CD14-positive monocyte (primary cell): ENCODE results near the gene C2CD5. TPM values are rescaled to one million over a fixed set of nuclear protein-coding genes. Genes with fewer than 3 reads are reported as not detected.

Source experiments
- DNase-seq, 3 donors: peaks; one replicate each; pipeline ENCODE4 v3.0.0-alpha.2; 2011 to 2022
- H2AFZ ChIP-seq: 2 replicates; pipeline ENCODE4 v1.6.0; 2012; ENCODE audit warnings: mild to moderate bottlenecking, low read depth, low read length, inconsistent platforms; ENCODE audit not compliant: insufficient read depth, poor library complexity, severe bottlenecking
- H3K27ac ChIP-seq, 2 donors: 1 replicate in 1 of 2; 2 replicates in 1 of 2; pipeline ENCODE4 v1.5.1; 2012 to 2013; ENCODE audit warnings: low read length in 2 of 2, control low read depth in 1 of 2, inconsistent platforms in 1 of 2, low read depth in 1 of 2, mild to moderate bottlenecking in 1 of 2
- H3K27me3 ChIP-seq, 2 donors: one replicate each; pipeline versions ENCODE4 v1.6.0 to v1.6.1; 2011 to 2013; ENCODE audit warnings: low read length in 2 of 2; ENCODE audit not compliant: control insufficient read depth in 2 of 2, insufficient read depth in 2 of 2
- H3K36me3 ChIP-seq, 2 donors: replicated peaks in 1 of 2; 1 replicate in 1 of 2; 2 replicates in 1 of 2; pipeline versions ENCODE4 v1.5.1 to v1.6.1; 2012 to 2013; ENCODE audit warnings: low read length in 2 of 2, control low read depth in 1 of 2, inconsistent platforms in 1 of 2, mild to moderate bottlenecking in 1 of 2; ENCODE audit not compliant: insufficient read depth in 2 of 2, control insufficient read depth in 1 of 2
- H3K4me1 ChIP-seq, 2 donors: 1 replicate in 1 of 2; 2 replicates in 1 of 2; pipeline versions ENCODE4 v1.5.1 to v1.6.1; 2012 to 2013; ENCODE audit warnings: low read length in 2 of 2, control low read depth in 1 of 2, inconsistent platforms in 1 of 2, mild to moderate bottlenecking in 1 of 2, moderate library complexity in 1 of 2; ENCODE audit not compliant: insufficient read depth in 2 of 2, control insufficient read depth in 1 of 2
- H3K4me2 ChIP-seq: replicated peaks from 2 replicates; pipeline ENCODE3; 2012; ENCODE audit warnings: low read length, moderate library complexity, mild to moderate bottlenecking; ENCODE audit not compliant: poor library complexity, severe bottlenecking; ENCODE audit errors: extremely low read depth
- H3K4me3 ChIP-seq, 3 experiments: fragments of 200-600 bp in 1 of 3; sonication (generic) in 1 of 3; replicated peaks in 1 of 3; 1 replicate in 2 of 3; 2 replicates in 1 of 3; pipeline ENCODE4 v1.5.1; 2011 to 2013; ENCODE audit warnings: low read length in 3 of 3, mild to moderate bottlenecking in 3 of 3, control low read depth in 2 of 3, low read depth in 2 of 3, inconsistent platforms in 1 of 3, moderate library complexity in 1 of 3
- H3K79me2 ChIP-seq: 2 replicates; pipeline ENCODE4 v1.6.0; 2012; ENCODE audit warnings: mild to moderate bottlenecking, control low read depth, inconsistent platforms, low read length, moderate library complexity; ENCODE audit not compliant: insufficient read depth
- H3K9ac ChIP-seq: 2 replicates; pipeline ENCODE4 v1.6.0; 2017; ENCODE audit warnings: low read length, mild to moderate bottlenecking; ENCODE audit not compliant: insufficient read depth, poor library complexity, severe bottlenecking
- H3K9me3 ChIP-seq, 2 donors: replicated peaks in 1 of 2; 1 replicate in 1 of 2; 2 replicates in 1 of 2; pipeline versions ENCODE4 v1.5.1 to v1.6.1; 2012 to 2013; ENCODE audit warnings: low read length in 2 of 2, control low read depth in 1 of 2; ENCODE audit not compliant: control insufficient read depth in 1 of 2, insufficient read depth in 1 of 2
- H4K20me1 ChIP-seq: 2 replicates; pipeline ENCODE4 v1.6.0; 2012; ENCODE audit warnings: mild to moderate bottlenecking, low read length, control low read depth, moderate library complexity; ENCODE audit not compliant: insufficient read depth
- H3K27ac Mint-ChIP-seq, 7 donors: one replicate each; pipeline ENCODE4 v1.8.0; 2020; ENCODE audit warnings: mild to moderate bottlenecking in 7 of 7, mixed read lengths in 7 of 7, moderate library complexity in 6 of 7, inconsistent platforms in 2 of 7
- H3K27me3 Mint-ChIP-seq, 3 donors: one replicate each; pipeline ENCODE4 v1.8.0; 2021 to 2022; ENCODE audit warnings: low read depth in 3 of 3, mild to moderate bottlenecking in 3 of 3, mixed read lengths in 3 of 3, moderate library complexity in 3 of 3, inconsistent platforms in 1 of 3
- H3K36me3 Mint-ChIP-seq, 2 donors: one replicate each; pipeline ENCODE4 v1.8.0; 2020; ENCODE audit warnings: mixed read lengths in 2 of 2, inconsistent platforms in 1 of 2, mild to moderate bottlenecking in 1 of 2
- H3K4me1 Mint-ChIP-seq: one replicate; pipeline ENCODE4 v1.8.0; 2020; ENCODE audit warnings: mild to moderate bottlenecking, mixed read lengths
- H3K4me3 Mint-ChIP-seq, 2 donors: one replicate each; pipeline ENCODE4 v1.8.0; 2020; ENCODE audit warnings: mild to moderate bottlenecking in 2 of 2, mixed read lengths in 2 of 2, moderate library complexity in 1 of 2
- H3K9me3 Mint-ChIP-seq, 7 donors: one replicate each; pipeline ENCODE4 v1.8.0; 2020 to 2022; ENCODE audit warnings: mixed read lengths in 7 of 7, mild to moderate bottlenecking in 6 of 7, moderate library complexity in 6 of 7, inconsistent platforms in 2 of 7
- CTCF ChIP-seq: fragments of 200-600 bp; IDR thresholded peaks from one replicate; pipeline ENCODE4 v1.8.0; 2022; ENCODE audit warnings: antibody characterized with exemption, mild to moderate bottlenecking
- WGBS: methylation state at CpG from one replicate; pipeline ENCODE4 v1.1.5; 2013; ENCODE audit warnings: missing lambda C conversion rate; ENCODE audit not compliant: insufficient coverage; 5-methylcytosine and 5-hydroxymethylcytosine counted together
- intact Hi-C, 2 donors: fragments of 100-400 bp; cut with micrococcal nuclease; formaldehyde crosslinking; loops; one replicate each; pipeline versions ENCODE4 v1.15.0 to v1.15.1; 2023
- polyA plus RNA-seq, 3 donors: library from polyadenylated mRNA; depleted of rRNA in 1 of 3; unstranded in 2 of 3; stranded (reverse) in 1 of 3; fragments of 300-500 nt in 2 of 3; fragments of >200 nt in 1 of 3; fragmentation: Illumina TruSeq in 2 of 3; gene quantifications; 1 replicate in 2 of 3; 2 replicates in 1 of 3; pipeline ENCODE4 v1.2.3, GENCODE V29; 2012 to 2021

Gene C2CD5
- polyA plus RNA-seq, 3 donors: 13.0 to 22.8 (median 13.6) TPM

GRCh38 chr12:22467190-22467589 lies 77.2 kb downstream of the C2CD5 start:
- Histone ChIP-seq H3K4me1 (no peaks in the 10 kb centered on the region), H3K36me3 (peaks cover 50 to 74% of the 10 kb centered on the region in 2 donors), H2AFZ (no peak overlapping the region), H3K9me3 (no peaks in the 10 kb centered on the region), H4K20me1 (no peaks in the 10 kb centered on the region), H3K4me3 (no peak overlapping the region), H3K27ac (no peak overlapping the region), H3K79me2 (no peaks in the 10 kb centered on the region), H3K4me2 (no peak overlapping the region), H3K9ac (no peak overlapping the region), H3K27me3 (no peaks in the 10 kb centered on the region)
- Mint-ChIP-seq H3K27ac (no peak overlapping the region), H3K4me3 (no peak overlapping the region), H3K9me3 (no peaks in the 10 kb centered on the region), H3K4me1 (no peaks in the 10 kb centered on the region), H3K36me3 (peaks cover 42 to 61% of the 10 kb centered on the region in 2 donors), H3K27me3 (no peaks in the 10 kb centered on the region)
- TF ChIP-seq CTCF: no peak
- no peak for DNase-seq
- intact Hi-C loops: no loop called here
- WGBS: 100% methylated on average over 2 of the region's 10 CpGs

DNA sequence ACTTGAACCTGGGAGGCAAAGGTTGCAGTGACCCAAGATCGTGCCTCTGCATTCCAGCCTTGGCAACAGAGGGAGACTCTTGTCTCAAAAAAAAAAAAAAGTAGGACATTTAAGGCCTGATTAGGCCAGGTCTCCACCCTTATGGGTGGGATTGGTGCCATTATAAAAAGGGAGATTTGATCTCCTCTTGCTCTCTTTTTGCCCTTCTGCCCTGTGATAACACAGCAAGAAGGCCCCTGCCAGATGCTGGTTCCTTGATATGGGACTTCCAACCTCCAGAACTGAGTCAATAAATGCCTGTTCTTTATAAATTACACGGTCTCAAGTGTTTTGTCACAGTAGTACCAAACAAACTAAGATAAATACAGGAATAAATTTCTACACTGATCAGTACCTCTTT lies 81.0 kb downstream of the C2CD5 start:
- Histone ChIP-seq H3K4me1 (no peaks in the 10 kb centered on the region), H3K4me2 (no peak overlapping the region), H3K9ac (no peak overlapping the region), H3K4me3 (no peak overlapping the region), H2AFZ (no peak overlapping the region), H3K36me3 (peaks cover 15 to 57% of the 10 kb centered on the region in 2 donors), H3K27ac (no peak overlapping the region), H3K27me3 (no peaks in the 10 kb centered on the region), H4K20me1 (no peaks in the 10 kb centered on the region), H3K9me3 (no peaks in the 10 kb centered on the region), H3K79me2 (no peaks in the 10 kb centered on the region)
- Mint-ChIP-seq H3K9me3 (no peaks in the 10 kb centered on the region), H3K36me3 (peaks cover 29 to 54% of the 10 kb centered on the region in 2 donors), H3K4me1 (peaks cover 1% of the 10 kb centered on the region), H3K4me3 (no peak overlapping the region), H3K27me3 (no peaks in the 10 kb centered on the region), H3K27ac (no peak overlapping the region)
- intact Hi-C loops: no loop called here
- DNase-seq: no peak
- TF ChIP-seq CTCF: no peak
- WGBS: 100% methylated on average over 1 of the region's 2 CpGs
